ENCODE results near the gene FHAD1. TPM values are rescaled to one million over a fixed set of nuclear protein-coding genes. Genes with fewer than 3 reads are reported as not detected.

FHAD1 gene
- total RNA-seq, 2 donors from 2014 or later = 0.27 to 6.5 TPM

- TF ChIP-seq POLR2AphosphoS5 (IDR thresholded peaks at IDR 0.05) = peak; percentile 47
- TF ChIP-seq CTCF (IDR thresholded peaks at IDR 0.05) = no peak
- peak; percentile 29 for TF ChIP-seq POLR2A (IDR thresholded peaks at IDR 0.05)
Measured at GRCh38 chr1:15424146-15424667, 177.2 kb downstream of the FHAD1 start.

GRCh38 chr1:15424981-15425380, 178.0 kb downstream of the FHAD1 start:
- TF ChIP-seq POLR2A (IDR thresholded peaks at IDR 0.05) = no peak
- TF ChIP-seq POLR2AphosphoS5 (IDR thresholded peaks at IDR 0.05) = no peak
- TF ChIP-seq CTCF (IDR thresholded peaks at IDR 0.05) = no peak
- WGBS = 83% methylated on average over 5 of the region's 5 CpGs
- H3K36me3 ChIP-seq = no peaks in the 10 kb centered on the region
- peak overlapping the region; percentile 68 to 78 for H3K27ac ChIP-seq
- H3K4me3 ChIP-seq = no peak overlapping the region
- H3K27me3 ChIP-seq (replicated peaks; ENCODE audit: insufficient read depth) = no peaks in the 10 kb centered on the region
- H3K9me3 ChIP-seq = no peaks in the 10 kb centered on the region
- no peak for DNase-seq (ENCODE audit: low spot score)
- peaks cover 6% of the 10 kb centered on the region for H3K4me1 ChIP-seq (replicated peaks)
- intact Hi-C loops (cut with DNase I) = no loop called here

More at GRCh38 chr1:15424146-15424667, 177.2 kb downstream of the FHAD1 start:
- peak; percentile 74 for DNase-seq (ENCODE audit: low spot score)
- no peaks in the 10 kb centered on the region for H3K27me3 ChIP-seq (replicated peaks; ENCODE audit: insufficient read depth)
- WGBS = 66% methylated on average over 13 of the region's 13 CpGs
- H3K36me3 ChIP-seq = no peaks in the 10 kb centered on the region
- no peak overlapping the region for H3K4me3 ChIP-seq
- H3K27ac ChIP-seq = peak overlapping the region; percentile 68 to 78
- H3K4me1 ChIP-seq (replicated peaks) = peaks cover 6% of the 10 kb centered on the region
- no peaks in the 10 kb centered on the region for H3K9me3 ChIP-seq
- intact Hi-C loops (cut with DNase I) = no loop called here

- Histone ChIP-seq H3K27me3 (replicated peaks; ENCODE audit: insufficient read depth) (no peaks in the 10 kb centered on the region), H3K4me3 (no peak overlapping the region), H3K9me3 (no peaks in the 10 kb centered on the region), H3K36me3 (no peaks in the 10 kb centered on the region), H3K27ac (no peak overlapping the region), H3K4me1 (replicated peaks) (peaks cover 6% of the 10 kb centered on the region)
- no peak for TF ChIP-seq CTCF (IDR thresholded peaks at IDR 0.05)
- no peak for TF ChIP-seq POLR2A (IDR thresholded peaks at IDR 0.05)
- no peak for TF ChIP-seq POLR2AphosphoS5 (IDR thresholded peaks at IDR 0.05)
- intact Hi-C loops (cut with DNase I) = no loop called here
- no peak for DNase-seq (ENCODE audit: low spot score)
- 98% methylated on average over 10 of the region's 10 CpGs for WGBS
Measured at GRCh38 chr1:15425521-15425920, 178.5 kb downstream of the FHAD1 start.

- Histone ChIP-seq H3K27ac (no peak overlapping the region), H3K4me1 (replicated peaks) (peaks cover 6% of the 10 kb centered on the region), H3K27me3 (replicated peaks; ENCODE audit: insufficient read depth) (no peaks in the 10 kb centered on the region), H3K36me3 (no peaks in the 10 kb centered on the region), H3K4me3 (no peak overlapping the region), H3K9me3 (no peaks in the 10 kb centered on the region)
- no peak for DNase-seq (ENCODE audit: low spot score)
- intact Hi-C loops (cut with DNase I) = no loop called here
- no peak for TF ChIP-seq POLR2AphosphoS5 (IDR thresholded peaks at IDR 0.05)
- TF ChIP-seq POLR2A (IDR thresholded peaks at IDR 0.05) = no peak
- no peak for TF ChIP-seq CTCF (IDR thresholded peaks at IDR 0.05)
- 64% methylated on average over 6 of the region's 6 CpGs for WGBS
Measured at GRCh38 chr1:15425958-15426357, 178.9 kb downstream of the FHAD1 start.

Measured in prostate gland (tissue), 2 donors.